Stimulated activated CD8-positive, alpha-beta memory T cell treated with anti-CD3 and anti-CD28 coated beads, Interleukin-12 subunit alpha, Interleukin-12 subunit beta, amount 100 ng/mL, for 24 hours (primary cell): ENCODE measurements around the gene GDNF.
"Not testable (repeated sequence)": the region's sequence is repeated elsewhere in the genome, so short reads cannot be mapped to it uniquely, and the experiment has no call there.

ENCODE experiments used
- DNase-seq: peaks from one replicate; pipeline ENCODE4 v3.0.0-alpha.2; 2020; ENCODE audit errors: extremely low read depth

The GDNF gene

DNA sequence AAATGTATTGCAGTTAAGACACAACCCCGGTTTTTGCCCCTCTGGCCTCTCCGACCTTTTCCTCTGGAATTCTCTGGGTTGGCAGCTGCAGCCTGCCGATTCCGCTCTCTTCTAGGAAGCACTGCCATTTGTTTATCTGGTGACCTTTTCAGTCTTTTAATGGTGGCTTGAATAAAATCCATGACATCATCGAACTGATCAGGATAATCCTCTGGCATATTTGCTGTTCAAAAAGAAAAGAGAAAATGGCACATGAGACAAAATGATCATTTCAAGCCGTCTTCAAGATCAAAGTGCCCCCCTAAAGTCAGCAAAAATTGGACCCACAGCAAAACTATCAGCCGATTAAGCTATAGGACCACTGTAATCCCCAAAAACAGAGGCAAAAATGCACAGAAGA, 23.9 kb downstream of the GDNF start:
- DNase-seq = no peak

DNA sequence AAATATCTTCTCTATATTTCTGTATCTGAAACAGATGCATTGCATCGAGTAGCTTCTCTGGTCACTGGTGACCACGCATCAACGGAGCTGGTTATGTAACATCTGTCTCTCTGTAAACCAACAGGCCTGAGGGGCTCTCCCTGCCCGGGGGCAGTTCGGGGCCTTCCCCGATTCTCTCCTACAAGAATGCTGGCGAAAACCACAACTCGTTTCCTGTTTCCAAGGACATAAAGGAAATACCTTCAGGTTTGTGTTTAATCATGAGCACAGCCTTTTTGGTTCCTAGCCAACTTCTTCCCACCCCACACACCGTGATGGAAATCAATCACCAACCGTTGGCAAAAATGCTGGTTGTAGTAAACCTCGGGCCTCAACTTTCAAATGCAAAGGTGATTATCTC, 25.1 kb downstream of the GDNF start:
- no peak for DNase-seq

GRCh38 chr5:37812365-37812764, 27.5 kb downstream of the GDNF start:
- DNase-seq = no peak

DNA sequence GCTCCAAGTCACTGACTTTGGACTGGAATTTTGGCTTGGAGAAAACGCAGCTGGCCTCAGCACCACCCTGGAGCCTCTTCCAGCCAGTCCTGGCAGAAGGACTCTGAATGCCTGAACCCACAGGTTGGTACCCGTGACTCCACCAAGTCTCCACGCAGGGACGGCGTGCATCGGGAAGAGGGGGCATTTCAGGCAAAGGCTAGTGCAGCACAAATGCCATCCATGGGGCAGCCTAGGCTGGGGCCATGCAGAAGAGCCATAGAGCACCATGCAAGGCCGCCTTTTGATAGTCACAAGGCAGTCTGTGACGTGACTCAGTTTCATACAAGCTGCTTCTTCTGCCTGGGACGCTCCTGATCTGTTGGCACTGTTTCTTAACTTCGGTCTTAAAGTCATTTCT, 28.0 kb downstream of the GDNF start:
- DNase-seq = no peak

- DNase-seq = no peak
Measured at GRCh38 chr5:37810311-37810710, 29.5 kb downstream of the GDNF start.

DNA sequence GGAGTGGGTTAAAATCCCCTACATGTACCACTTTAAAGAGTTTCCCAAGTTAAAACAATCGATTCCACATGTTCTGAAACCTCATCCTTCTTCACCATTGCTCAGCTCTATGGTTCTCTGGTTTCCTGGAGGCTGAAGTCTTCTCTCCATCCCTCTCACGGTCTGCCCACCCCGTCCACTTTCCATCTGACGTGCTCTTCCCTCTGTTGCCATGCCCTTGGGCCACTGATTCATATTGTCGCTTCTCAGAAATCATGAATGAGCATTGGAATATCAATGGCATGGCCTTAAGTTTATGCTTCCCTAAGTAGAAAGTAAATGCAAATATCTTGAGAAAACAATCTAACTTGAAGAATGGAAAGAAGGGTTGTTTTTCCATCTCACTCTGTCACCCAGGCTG, 30.9 kb downstream of the GDNF start:
- DNase-seq = no peak

GRCh38 chr5:37807621-37808301, 32.1 kb downstream of the GDNF start:
- DNase-seq = no peak

DNA sequence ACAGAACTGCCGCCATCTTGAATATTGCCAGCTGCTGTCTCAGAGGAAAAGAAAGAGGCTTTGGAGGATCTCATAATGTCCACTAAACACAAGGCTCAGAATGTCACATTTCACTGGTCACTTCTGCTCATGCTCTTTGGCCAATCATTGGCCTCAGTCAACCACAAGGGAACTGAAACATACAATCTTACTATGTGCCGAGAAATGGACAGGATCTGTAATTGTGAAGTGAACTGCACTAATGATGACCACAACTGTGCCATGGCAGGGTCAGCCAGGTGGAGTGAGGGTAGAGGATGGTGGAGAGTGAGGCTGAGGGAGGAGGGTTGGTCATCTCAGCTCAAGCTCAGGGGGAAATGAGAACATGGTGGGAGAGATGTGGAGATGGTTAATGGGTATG, 32.8 kb downstream of the GDNF start:
- DNase-seq = no peak

- DNase-seq = no peak
Measured at GRCh38 chr5:37806476-37806875, 33.4 kb downstream of the GDNF start.

DNA sequence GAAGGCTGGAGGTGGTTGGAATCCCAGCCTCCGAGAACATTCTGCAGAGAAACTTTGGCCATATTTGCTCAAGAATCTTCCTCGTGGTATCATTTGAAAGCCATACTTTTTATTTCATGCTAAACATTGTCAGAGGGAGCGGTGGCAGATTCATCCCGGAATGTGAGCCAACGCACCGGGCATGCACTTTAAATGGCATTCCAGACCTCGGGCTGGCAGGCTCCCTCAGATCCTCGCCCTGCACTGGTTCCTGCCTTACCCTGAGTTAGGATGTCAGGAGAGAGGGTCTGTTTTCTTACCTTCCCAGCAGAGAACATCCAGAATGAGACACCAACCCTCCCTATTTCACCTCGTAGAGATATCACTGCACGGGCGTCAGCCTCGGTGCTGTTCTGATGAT, 33.8 kb downstream of the GDNF start:
- no peak for DNase-seq

DNA sequence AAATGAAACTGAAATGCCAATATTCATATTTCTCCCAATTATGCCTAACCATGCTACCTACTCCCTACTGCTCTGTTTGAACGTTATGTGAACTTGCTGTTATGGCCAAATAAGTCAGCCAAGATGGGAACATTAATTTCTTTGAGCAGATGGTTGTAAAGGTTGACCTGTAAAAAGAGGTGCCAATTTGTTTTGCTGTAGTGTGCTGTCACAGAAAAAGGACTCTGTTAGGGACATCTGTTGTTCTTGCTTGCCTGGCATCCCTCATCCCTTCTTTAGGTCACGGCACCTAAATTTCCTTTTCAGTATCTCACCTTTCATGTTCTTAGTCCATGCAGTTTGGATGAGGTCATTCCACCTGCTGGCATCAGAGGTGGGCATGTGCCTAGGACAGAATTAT, 35.4 kb downstream of the GDNF start:
- DNase-seq = no peak

DNA sequence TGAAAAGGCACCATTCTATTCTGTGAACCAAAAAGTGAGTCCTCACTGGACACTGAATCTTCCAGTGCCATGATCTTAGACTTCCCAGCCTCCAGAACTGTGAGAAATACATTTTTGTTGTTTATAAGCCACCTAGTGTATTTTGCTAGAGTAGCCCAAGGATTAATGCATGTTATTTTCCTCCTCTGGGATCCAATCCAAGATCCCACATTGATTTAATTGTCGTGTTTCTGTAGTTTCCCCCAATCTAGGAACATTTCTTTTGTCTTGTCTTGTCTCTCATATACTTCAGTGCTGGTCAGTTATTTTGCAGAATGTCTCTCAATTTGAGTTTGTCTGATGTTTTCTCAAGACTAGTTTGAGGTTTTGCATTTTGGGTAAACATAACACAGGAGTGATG, 36.4 kb downstream of the GDNF start:
- DNase-seq = no peak

- no peak for DNase-seq
Measured at GRCh38 chr5:37801521-37801920, 38.3 kb downstream of the GDNF start.

GRCh38 chr5:37799865-37800421, 39.9 kb downstream of the GDNF start:
- DNase-seq = no peak

GRCh38 chr5:37796435-37796834, 43.4 kb downstream of the GDNF start:
- not testable (repeated sequence) for DNase-seq

GRCh38 chr5:37795292-37795691, 44.5 kb downstream of the GDNF start:
- not testable (repeated sequence) for DNase-seq

- DNase-seq = no peak
Measured at GRCh38 chr5:37792975-37793631, 46.7 kb downstream of the GDNF start.

DNA sequence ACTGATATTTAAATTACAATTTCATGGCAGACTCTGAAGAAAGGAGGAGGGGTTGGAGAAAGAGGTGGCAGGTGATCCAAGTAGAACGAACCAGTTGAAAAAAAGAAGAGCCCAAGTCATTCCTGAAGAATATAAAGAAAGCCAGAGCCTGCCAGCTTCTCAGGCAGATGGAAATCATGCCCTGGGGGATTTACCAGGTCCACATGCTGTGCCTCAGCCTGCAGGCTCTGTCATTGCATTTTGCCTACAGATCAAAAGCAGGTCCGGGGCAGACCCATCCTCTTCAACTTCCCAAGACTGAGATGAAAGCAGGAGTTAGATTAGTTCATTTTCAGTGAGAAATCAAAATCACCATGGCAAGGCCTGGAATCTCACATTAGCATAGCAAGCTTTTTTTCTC, 48.5 kb downstream of the GDNF start:
- no peak for DNase-seq

DNA sequence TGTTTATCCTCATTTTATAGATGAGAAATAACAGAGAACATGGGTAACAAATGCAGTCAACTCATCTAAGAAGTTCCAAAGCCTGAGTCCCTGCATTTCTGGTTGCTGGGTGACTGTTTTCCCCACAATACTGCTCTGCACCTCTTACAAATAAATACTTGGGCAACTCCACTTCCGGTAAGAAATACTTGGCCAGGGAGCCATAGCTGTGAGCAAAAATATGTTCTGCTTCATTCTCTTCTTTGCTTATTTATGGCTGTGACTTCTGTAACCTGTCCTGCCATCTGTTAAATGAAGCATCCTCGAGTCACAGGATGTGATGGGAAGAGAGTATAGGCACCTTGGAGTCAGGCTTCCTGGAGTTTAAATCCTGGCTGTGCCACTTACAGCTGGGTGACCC, 49.9 kb downstream of the GDNF start:
- no peak for DNase-seq

GRCh38 chr5:37787742-37788141, 52.1 kb downstream of the GDNF start:
- DNase-seq = no peak

DNA sequence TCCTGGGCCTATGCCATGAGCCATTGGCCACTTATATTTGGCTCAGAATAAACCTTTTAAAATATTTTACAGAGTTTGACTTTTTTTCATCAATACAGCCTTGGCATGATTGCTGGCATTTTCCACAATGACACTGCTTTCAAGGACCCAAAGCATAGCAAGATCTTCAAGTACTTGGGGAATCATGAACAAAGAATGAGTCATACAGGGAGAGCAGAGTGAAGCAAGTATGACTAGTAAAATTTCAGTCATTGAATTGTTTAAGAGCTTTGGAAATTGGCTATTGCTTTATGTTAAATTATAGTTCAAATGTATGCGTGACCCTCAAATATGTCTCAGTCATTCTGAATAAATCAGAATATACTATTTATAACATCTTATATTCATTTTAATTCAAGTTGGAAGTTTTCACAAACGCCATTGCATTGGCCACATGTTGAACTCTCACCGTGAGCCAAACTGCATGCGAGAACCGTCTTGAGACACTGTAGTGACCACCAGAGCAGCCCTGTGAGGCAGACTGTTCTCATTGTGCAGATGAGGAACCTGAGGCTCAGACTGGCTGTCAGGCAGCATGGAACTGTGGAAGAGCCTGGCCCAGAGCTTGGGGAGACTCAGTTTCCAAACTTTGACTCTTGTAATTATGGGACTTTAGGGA, 52.9 kb downstream of the GDNF start:
- DNase-seq = no peak

DNA sequence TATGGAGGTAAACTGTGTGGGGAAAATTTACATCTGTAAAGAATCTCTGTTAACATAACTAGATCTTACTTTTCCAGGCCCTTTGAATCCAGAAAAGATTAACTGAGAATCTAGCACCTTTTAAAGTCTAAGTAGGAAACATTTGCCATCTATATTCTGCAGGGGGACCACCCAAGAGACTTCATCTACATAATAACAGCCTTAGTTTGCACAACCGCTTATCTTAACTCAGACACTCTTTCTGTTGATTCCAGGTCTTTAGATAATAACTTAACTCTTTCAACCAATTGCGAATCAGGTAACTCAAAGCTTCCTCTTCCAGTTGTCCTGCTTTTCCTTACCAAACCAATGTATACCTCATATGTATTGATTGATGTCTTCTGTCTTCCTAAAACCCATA, 53.4 kb downstream of the GDNF start:
- no peak for DNase-seq

- not testable (repeated sequence) for DNase-seq
Measured at GRCh38 chr5:37781409-37781808, 58.4 kb downstream of the GDNF start.
